Skin of body (tissue), 2 donors: ENCODE data around the gene BPGM. TPM values are rescaled to one million over a fixed set of nuclear protein-coding genes. Genes with fewer than 3 reads are reported as not detected.
"Not testable (repeated sequence)": the region's sequence is repeated elsewhere in the genome, so short reads cannot be mapped to it uniquely, and the experiment has no call there.

Experiments
- DNase-seq: peaks from one replicate; lab custom pipeline; 2025; lab: John Stamatoyannopoulos, UW
- total RNA-seq: library from RNA; depleted of rRNA; stranded (reverse); fragments of >200 nt; gene quantifications from one replicate; pipeline ENCODE4 v1.2.3, GENCODE V29; 2014

BPGM gene
- total RNA-seq, 1 donor from 2014 or later: 101 TPM

DNA sequence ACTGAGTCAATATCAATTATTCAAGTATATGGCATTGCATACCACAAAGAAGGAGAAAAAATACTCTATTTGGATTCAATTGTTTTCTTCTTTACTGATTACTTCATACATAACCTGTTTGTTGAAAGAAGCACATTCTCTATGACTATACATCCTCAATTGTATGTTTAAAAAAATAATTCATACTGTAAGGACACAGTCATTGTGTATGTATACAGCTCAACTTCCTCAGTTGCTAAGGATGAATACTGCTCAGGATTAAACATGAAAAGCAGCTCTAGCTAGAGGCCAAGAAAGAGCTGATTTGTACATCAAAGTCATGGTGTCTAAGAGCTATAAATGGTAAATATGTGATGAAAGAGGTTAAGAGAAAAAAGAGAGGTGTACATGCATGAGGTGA is 15.8 kb upstream of the BPGM start:
- no peak for DNase-seq

DNA sequence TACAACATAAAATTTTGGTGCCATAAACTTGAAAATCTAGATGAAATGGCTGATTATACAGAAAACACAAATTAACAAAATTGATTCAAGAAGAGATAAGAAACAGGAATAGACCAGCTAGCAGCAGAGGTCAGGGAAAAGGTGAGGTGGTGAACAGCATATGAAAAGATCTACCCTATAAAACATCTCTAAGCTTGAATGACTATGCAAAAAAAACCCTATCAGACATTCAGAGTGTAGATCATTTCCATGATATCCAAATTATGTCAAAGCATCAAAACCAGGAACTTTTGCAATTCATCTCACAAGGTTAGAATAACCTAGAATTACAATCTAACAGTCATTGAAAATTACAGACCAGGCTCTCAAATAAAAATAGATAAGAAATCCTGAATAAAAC is 14.6 kb upstream of the BPGM start:
- no peak for DNase-seq

DNA sequence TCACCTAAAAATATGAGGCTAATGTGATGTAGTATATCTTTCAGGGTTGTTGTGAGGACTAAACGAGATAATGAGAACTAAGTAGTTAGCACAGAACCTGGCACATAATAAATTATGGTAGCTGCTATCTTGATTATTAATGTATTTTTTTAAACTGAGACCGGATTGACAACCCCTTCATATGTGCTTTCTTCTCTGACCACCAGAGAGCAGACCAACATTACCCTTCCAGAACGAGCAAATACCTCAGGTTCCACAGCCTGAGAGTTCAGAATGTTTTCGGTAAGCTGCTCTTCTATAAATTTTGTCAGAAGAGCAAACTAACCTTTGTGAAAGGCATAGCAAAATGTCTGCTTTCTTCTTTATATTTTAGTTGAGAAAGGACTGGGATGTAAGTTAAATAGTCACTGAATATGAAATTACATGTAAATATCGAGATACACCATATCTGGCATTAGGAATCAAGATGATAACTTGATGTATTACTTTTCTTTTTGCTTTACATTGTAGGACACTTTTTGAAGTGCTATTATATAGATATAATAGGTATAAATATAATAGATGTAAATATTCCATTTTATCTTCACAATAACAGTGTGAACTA is 13.6 kb upstream of the BPGM start:
- no peak for DNase-seq

DNA sequence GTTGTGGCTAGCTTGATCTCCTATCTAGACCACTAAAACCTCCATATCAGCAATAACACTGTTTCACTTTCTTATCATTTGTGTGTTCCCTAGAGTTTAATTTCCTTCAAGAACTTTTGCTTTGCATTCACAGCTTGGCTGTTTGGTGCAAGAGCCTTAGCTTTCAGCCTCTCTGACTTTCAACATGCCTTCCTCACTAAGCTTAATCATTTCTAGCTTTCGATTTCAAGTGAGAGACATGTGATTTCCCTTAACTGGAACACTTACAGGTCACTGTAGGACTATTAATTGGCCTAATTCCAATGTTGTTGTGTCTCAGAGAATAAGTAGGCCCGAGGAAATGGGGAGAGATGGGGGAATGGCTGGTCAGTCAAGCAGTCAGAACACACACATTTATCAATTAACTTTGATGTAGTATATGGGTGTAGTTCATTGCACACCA is 10.6 kb upstream of the BPGM start:
- DNase-seq: no peak

DNA sequence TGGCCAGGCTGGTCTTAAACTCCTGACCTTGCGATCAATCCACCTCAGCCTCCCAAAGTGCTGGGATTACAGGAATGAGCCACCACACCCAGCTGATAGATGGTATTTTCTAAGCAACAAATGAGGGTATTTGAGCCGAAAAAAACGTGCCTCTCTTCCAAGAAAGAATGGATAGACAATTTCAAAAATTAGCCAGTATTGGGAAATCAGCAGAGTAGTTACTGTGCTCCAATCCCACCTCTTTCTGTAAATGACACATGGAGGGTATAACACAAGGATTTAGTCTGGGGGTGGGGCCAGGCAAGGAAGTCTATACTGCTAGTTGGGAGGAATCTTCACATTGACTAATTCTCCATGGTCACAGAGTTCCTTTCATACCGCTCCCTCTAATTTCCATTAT is 9.2 kb upstream of the BPGM start:
- DNase-seq: no peak

DNA sequence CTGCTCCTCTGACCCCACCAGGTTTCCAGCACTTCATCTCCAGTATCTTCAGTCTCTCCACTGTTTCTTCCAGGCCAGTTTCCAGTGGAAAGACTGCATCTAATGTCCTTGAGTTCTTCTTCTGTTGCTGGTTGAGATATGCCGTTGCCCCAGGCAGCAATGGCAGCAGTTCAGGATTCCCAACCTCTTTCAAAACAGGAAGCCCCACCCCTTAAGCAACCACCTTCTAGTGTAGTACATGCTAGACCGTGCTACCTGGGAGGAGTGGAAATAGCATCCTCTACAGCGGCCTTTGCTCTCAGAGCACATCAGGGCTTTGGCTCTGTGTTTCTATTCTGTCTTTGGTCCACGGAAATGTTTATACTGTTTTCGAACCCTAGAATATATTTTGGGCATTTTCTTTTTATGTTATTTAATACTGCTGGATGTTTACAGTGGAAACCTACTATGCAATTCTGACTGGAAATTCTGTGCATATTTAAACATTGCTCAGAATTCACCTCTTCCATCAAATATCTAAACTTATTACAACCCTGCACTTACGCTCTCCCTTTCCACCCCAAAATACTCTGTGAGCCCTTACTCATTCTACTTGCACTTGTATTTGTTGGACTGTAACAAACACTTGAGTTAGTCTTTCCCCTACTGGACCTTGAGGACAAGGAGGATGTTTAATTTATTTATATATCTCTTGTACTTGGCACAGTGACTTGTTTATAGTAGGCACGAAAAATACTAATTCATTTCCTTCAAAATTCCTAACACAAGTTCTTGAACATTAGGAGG is 8.5 kb upstream of the BPGM start:
- DNase-seq: no peak

DNA sequence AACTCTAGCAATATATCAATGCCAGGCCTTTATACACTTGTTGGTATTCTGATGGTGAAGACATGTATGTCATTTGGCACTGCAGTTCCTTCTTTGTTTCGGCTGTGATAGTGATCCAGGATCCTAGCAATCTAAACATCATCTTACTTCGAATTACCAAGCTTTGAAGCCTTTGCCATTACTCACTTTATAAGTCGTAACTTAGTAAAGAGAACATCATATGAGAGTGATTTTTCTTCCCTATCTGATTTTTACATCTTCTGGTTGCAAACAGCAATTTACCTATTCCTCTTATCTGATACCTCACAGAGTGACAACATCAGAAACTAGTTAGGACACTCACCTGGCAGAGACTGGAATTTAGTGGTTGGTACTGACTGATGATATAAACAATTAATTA is 7.6 kb upstream of the BPGM start:
- DNase-seq: no peak

DNA sequence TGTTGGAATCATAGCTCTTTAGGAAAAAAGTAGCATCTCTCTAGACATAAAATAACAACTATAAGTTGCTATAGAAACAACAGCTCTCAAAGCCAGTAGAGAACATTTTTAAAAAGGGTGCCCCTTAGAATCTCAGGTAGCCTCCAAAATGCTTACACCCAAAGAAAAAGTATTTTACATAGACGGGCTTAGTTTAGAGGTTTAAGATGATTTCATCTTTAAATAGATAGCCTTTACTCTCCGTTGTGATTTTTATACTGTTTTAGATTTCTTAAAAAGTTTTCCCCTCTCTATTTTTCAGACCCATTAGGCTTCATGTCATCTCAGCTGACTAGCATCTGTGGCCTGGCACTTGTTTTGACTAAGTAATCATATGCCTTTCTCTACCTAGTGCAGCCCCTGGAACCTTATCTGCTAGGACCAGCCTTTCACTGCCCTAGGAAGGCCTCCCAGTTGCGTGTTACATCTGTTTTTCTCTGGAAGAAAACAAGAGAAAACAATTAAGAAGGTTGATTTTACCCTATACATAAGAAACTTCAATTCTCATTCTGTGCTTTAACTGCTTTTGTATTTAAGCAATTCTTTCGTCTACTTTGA is 6.9 kb upstream of the BPGM start:
- DNase-seq: no peak

DNA sequence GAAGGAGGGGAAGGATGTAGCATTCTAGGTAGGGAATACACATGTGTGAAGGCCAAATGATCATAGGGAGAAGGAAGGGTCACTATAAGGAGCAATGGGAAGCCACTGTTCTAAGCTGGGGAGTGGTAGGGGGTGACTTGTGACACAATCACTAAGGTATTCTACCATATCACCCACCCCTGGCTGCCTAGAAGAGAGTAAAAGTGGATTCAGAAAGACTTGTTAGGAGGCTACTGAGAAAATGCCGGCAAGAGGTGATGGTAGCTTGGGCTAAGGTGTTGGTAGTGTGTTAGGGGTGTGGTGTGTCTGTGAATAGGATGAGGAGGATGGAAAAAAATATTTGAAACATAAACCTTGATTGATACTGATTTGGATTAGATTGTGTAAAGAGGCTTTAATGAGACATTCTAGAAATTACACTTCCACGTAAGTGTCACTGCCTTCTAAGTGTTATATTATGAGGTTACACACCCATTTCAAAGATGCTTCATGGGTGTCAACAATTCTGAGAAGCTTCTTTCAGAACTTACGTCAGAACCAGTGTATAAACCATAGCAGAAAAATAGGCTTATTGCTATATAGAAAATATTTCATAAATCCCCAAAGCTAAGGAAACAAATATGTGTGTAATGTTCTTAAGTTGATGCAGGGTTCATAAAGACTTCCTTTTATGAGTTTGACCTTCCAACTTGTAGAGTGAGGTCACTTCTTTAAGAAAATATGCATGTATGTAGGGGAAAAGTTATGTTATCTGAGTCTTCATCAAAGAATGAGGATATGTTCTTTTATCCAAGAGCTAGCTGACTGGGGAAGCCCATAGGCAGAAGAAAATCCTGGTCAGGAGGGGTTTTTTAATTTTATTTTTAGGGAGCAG is 5.6 kb upstream of the BPGM start:
- no peak for DNase-seq

DNA sequence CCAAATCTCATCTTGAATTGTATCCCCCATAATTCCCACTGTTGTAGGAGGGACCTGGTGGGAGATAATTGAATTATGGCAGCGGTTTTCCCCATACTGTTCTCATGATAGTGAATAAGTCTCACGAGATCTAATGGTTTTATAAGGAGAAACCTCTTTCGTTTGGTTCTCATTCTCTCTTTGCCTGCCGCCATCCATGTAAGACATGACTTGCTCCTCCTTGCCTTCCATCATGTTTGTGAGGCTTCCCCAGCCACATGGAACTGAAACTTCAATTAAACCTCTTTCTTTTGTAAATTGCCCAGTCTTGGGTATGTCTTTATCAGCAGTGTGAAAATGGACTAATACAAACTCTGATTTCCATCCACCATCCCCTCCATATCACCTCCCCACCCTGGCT is 4.7 kb upstream of the BPGM start:
- not testable (repeated sequence) for DNase-seq

DNA sequence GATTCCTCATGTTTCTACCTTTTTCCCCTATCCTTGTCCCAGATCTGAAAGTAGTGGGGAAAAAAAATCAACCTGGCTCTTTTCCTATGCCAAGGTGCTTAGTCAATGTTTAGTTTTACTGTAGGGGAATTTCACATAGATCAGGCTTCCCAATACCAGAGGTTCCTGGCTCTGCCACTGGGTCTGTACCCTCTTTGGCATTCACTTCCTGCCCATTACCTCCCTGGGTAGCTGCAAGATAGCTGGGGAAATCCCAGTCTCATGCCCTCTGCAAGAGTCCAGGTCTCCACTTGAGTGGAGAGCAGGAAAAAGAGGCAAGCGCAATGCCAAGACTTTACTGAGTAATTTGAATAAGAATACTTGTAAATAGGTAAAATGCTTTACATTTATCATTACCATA is 3.5 kb upstream of the BPGM start:
- no peak for DNase-seq

DNA sequence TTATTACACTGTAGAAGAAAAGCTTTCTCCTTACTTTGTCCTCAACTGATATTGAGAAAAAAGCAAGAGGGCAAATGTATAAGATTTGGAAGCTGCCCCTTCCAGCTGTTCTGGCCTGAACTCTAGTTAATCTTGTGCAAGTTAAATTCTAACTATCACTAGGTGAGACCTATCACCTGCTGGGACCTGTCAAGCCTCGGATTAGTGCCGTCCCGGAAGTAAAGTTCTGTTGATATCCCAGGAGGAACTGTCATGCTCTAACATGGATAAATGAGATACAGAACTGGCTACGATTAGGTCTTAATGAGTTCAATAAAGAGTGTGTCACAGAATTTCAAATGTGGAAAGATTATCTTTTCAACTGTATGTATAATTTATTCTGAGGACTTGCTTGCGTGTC is 1.2 kb upstream of the BPGM start:
- DNase-seq: no peak

DNA sequence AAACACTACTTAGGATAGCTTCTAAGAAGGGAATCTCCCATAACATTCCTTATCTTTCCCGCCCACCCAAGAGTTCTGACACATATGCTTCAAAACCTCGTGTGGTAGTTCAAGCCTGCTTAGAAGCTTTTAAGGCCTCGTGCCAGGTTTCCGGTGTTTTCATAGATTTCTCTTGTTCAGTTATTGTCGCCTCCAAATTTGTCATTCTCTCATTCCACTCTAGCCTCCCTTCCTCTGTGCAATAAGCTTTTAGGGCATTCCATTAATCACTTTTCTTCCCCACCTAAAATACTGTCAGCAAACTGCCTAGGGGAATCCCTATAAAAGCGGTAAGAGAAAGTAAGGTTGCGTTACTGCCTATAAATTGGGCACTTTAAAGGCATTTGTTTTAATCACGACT is 718 bp upstream of the BPGM start:
- DNase-seq: peak; percentile 39

DNA sequence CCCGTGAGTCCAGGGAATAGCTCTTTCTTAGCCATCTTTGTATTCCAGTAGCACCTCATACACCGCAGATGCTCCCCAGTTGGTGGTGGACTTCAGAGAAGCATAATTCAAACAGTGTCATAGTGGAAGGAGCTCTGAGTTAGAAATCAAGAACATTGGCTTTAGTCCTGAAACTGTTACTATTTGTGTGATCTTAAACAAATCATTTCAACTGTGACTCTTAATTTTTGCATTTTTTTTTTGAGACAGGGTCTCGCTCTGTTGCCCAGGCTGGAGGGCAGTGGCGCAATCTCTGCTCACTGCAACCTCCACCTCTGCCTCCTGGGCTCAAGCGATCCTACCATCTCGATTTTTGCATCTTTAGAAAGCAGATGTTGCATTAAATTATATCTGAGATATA is 1.8 kb downstream of the BPGM start:
- no peak for DNase-seq

DNA sequence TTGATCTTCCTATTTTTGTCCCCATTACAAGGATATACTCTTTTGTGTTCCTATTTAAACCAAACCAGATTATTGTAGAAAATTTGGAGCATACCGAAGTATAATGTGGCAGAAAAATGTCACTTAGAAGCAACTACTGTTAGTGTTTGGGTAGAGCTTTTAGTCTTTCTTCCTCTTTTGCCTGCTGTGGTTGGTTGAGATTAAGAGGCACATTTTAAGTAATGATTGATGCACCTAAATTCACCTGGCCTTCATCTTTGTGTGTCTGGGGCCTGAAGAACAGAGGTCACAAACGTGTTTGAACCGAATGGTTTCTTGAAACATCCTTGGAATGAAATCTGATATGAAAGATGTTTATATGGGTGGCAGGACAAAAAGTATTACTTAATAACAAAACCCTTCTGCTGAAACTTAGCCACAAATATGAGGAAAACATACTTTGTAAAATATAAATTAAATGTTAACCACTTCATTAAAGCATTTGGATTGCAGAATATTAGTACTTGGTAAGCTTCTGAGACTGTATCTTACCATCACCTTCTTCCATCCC is 2.6 kb downstream of the BPGM start:
- DNase-seq: no peak

DNA sequence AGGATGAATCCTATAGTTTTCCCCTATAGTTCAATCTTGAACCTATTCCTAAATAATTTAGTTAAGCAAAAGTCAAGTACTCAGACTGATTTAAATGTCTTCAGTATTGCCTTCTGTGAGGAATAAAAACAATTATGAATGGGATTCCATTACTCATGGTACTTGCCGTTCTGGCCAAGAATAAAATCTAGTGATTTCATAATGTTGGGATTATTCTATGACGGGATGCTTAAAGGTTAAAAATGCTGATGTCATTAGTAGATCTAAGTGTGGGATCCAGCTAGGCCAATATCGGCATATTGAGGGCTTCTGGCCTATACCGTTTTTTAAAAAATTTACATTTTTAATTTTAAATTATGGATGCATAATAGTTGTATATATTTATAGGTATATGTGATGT is 5.3 kb downstream of the BPGM start:
- no peak for DNase-seq

DNA sequence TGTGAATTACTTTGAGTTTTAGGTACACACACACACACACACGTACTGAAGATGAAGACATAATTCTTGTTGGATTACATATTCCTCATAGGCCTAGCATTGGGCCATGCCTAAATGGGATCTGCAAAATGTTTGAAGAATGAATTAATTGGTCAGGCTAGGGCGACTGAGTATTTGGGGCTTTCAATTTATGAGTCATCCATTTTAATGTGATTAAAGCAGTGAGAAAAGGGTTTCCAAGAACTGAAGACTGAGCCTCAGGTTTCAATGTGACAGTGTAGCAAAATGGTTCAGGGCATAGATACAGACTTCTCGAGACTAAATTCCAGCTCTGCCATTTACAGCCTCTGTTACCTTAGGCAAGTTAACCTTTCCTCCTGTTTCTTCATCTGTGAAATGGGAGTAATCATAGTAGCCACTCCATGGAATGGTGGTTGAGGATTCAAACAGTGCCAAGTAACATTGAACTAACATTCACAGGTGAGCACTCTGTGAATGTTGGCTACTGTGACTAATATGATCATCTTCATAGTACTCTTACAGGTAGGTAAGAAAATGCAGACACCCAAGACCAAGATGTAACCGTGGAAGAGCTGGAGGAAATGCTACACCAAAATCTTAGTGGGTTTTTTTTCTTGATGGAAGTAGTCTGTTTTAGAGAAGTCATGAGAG is 7.6 kb downstream of the BPGM start:
- no peak for DNase-seq

DNA sequence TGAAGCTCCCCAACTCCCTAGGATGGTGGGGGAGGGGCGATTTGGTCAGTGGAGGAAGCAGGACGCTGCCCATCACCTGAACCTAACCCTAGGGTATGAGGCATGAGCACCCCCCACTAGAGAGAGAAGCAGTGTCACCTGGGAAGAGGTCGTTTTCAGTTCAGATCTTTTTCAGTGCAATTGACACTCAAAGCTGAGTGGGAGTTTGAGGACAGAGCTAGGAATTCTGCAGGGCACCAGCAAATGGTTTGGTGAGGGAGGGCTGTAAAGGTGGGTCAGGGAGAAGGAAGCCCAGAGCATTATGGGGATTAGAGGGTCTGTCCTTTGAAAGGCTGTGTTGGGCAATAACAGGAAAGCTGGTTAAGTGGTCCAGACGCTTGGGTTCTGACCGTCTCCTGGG is 10.9 kb downstream of the BPGM start:
- DNase-seq: no peak

DNA sequence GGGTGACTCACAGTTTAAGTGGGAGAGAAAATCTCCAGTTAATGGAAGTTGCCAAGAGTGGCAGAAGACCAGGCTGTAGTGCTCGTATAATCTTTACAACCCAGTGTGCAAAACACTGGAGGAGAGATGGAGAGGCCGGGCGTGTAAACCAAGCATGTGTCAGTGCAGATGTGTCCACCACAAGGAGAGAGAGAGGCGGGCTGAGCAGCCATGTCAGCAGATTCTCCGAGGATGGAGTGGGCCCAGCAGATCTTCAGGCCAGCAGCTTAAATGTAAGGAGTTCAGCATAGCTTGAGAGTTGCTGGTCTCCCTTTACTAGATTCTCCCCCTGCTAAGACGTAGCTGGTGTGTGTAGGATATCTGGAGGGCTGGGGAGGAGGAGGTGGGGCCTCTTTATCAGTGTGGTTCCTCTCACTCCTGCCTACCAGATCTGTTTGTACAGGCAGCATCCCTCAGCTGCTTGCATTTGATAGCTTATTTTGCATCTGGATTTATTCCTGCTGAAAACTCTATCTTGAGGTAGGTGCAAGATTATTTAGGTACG is 13.7 kb downstream of the BPGM start:
- DNase-seq: no peak

DNA sequence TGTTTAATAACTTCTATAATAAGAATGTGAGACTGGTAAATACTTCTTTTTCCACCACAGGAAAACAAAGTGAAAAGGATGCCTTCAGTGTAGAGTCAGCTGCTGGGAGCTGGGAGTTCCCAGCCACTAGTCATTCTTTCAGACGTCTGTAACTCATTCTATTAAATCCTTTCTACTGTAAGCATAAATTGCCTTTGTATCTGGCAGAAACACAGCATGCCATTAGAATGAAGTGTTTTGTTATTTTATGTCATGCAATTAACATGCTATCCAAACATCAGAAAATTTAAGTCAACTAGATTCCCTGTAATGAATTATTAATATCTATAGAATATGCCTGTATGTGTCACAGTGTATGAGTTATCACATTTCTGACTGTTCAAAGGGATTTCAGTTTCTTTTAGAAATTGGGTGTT is 14.3 kb downstream of the BPGM start:
- peak; percentile 83 for DNase-seq
